MG63 (cell line): ENCODE measurements around the gene CYB5B. TPM values are rescaled to one million over a fixed set of nuclear protein-coding genes. Genes with fewer than 3 reads are reported as not detected.

Experiments
- total RNA-seq: library from RNA; depleted of rRNA; stranded (reverse); fragments of >200 nt; shearing (Covaris generic); gene quantifications from 2 replicates; pipeline ENCODE4 v1.2.3, GENCODE V29; 2014; ENCODE audit warnings: low replicate concordance; rRNA removed

The CYB5B gene
- total RNA-seq, 1 experiment from 2014 or later: 45.2 TPM

Other genes starting within 250 kb of the CYB5B start
- 13.1 and 33.6 TPM in 2 replicates for gene SNTB2, start 237.5 kb upstream of the CYB5B start, total RNA-seq
- gene VPS4A, start 113.3 kb upstream of the CYB5B start, total RNA-seq: 31.3 and 34.5 TPM in 2 replicates
- gene PDF, start 94.0 kb upstream of the CYB5B start, total RNA-seq: 9.1 and 28.5 TPM in 2 replicates
- gene COG8, start 85.1 kb upstream of the CYB5B start, total RNA-seq: 34.1 and 51.9 TPM in 2 replicates
- gene NIP7, start 84.8 kb upstream of the CYB5B start, total RNA-seq: 24.0 and 32.6 TPM in 2 replicates
- not detected in 2 replicates for gene TMED6, start 72.8 kb upstream of the CYB5B start, total RNA-seq
- 12.3 and 30.7 TPM in 2 replicates for gene TERF2, start 38.6 kb upstream of the CYB5B start, total RNA-seq
- 1.2 and 18.8 TPM in 2 replicates for gene NFAT5, start 141.3 kb downstream of the CYB5B start, total RNA-seq